Endothelial cell of hepatic sinusoid (primary cell): ENCODE measurements around the gene DHRSX.
"Not testable (repeated sequence)": the region's sequence is repeated elsewhere in the genome, so short reads cannot be mapped to it uniquely, and the experiment has no call there.

Experiments used
- in situ Hi-C: cut with HindIII; loops from 2 replicates; pipeline ENCODE4 v1.10.0; 2017; ENCODE audit warnings: low sequenced_read_pairs

Gene DHRSX, protein sequence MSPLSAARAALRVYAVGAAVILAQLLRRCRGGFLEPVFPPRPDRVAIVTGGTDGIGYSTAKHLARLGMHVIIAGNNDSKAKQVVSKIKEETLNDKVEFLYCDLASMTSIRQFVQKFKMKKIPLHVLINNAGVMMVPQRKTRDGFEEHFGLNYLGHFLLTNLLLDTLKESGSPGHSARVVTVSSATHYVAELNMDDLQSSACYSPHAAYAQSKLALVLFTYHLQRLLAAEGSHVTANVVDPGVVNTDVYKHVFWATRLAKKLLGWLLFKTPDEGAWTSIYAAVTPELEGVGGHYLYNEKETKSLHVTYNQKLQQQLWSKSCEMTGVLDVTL

DNA sequence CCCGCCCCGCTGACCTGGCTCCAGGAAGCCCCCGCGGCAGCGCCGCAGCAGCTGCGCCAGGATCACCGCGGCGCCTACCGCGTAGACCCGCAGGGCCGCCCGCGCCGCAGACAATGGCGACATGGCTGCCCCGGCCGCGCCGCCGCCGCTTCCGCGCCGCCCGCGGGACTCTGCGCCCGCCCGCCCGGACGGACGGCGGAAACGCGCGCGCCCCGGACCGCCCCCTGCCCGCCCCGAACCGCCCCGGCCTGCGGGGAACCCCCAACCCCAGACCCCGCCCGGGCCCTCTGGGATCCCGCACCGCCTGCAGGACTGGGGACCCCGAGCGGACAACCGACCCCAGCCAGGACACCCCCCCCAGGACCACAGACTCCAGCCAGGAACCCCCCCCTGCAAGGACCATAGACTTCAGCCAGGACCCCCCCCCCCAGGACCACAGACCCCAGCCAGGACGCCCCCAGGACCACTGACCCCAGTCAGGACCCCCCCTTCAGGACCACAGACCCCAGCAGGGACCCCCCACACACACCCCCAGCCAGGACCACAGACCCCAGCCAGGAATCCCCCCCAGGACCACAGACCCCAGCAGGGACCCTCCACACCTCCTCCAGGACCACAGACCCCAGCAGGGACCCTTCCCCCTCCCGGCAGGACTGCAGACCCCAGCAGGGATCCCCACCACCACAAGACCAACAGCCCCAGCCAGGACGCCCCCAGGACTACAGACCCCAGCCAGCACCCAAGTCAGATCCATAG lies at the start of gene DHRSX, which contains the start of gene ZBED1:
Gene DHRSX, minus strand, starts transcription at position 174 of the 756 bp plus-strand sequence. Its CDS starts 51 bp downstream, at position 123.
Gene ZBED1, minus strand, starts transcription at position 174 of the 756 bp plus-strand sequence. CDS start 10,257 bp downstream, outside the sequence.
- in situ Hi-C loops, result no loop called here

DNA sequence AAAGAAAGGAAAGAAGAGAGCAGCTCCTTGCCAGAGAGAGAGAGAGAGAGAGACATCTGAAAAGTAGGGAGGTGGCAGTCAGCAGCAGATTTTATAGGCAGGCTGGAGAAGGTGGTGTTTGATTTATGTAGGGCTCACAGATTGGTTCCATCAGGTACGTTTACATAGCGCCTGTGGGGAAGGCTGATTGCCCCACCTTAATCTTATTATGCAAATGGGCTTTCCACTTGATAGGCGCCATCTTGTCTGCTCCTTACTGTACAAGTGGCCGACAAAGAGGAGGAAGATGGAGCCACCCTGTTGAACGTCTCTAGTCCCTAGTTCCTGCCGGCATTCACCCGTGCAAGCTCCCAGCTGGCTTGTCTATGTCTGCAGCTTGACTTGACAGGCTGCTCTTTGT lies 49.1 kb upstream of the DHRSX start:
- in situ Hi-C loops, result no loop called here

DNA sequence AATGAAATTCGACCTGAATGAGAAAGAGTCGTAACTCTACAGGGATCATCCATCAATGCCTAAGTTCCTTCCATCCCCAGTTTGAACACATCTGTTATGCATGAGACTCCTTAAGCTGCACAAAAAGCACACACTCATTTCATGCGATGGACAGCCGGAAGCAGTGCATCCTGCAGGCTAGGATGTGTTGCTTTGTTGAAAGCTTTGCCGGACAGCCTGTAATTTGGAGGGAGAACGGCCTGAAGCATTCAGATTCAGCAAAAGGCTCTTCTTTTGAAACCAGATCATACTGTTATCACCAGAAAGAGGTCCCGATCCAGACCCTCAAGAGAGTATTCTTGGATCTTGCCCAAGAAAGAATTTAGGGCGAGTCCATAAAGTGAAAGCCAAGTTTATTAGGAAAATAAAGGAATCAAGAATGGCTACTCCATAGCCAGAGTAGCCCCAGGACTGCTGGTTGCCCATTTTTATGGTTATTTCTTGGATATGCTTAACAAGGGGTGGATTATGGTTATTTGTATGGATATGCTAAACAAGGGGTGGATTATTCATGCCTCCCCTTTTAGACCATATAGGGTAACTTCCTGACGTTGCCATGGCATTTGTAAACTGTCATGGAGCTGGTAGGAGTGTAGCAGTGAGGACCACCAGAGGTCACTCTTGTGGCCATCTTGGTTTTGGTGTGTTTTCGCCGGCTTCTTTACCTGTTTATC lies 48.1 kb upstream of the DHRSX start:
- in situ Hi-C loops, result no loop called here

DNA sequence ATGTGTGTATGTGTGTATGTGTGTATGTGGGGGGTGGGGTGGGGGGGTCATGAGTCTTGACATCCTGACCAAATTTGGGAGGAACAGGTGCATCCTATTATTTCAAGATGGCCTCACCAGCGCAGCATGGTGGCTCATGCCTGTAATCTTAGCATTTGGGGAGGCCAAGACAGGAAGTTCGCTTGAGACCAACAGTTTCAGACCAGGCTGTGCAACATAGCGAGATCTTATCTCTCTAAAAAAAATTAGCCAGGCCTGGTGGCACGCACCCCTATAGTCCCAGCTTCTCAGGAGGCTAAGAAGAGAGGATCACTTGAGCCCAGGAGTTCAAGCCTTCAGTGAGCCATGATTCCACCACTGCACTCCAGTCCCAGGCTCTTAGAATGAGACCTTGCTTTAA lies 47.0 kb upstream of the DHRSX start:
- in situ Hi-C loops, result no loop called here

DNA sequence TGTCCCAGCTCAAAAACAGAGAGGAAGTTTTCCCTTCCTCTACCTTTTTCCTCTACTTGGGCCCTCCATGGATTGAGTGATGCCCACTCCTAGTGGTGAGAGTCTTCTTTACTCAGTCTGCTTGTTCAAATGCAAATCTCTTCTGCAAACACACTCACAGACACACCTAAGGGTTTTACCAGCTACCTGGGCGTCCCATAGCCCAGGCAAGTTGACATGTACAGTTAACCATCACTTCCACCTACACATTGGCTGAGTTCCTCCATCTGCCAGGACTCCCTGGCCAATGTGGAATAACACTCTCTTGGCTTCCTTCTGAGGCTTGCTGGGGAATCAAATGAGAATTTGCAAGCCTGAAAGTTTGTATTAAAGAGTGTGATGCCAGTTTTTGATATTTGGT lies 45.7 kb upstream of the DHRSX start:
- in situ Hi-C loops, result no loop called here

DNA sequence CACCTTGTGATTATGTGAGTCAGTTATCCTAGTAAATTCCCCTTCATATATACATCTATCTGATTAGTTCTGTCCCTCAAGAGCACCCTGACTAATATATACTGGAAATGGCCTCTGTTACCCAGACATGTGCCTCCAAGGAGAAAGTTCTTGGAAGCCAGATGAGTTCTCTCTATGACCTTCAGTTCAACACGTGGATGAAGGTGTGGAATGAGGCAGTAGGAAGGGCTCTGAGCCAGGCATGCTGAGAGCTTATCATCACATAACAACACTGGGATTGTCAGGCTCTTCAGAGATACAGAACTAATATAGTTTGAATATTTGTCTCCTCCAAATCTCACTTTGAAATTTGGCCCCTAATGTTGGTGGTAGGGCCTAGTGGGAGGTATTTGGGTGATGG lies 44.4 kb upstream of the DHRSX start:
- in situ Hi-C loops, result no loop called here

DNA sequence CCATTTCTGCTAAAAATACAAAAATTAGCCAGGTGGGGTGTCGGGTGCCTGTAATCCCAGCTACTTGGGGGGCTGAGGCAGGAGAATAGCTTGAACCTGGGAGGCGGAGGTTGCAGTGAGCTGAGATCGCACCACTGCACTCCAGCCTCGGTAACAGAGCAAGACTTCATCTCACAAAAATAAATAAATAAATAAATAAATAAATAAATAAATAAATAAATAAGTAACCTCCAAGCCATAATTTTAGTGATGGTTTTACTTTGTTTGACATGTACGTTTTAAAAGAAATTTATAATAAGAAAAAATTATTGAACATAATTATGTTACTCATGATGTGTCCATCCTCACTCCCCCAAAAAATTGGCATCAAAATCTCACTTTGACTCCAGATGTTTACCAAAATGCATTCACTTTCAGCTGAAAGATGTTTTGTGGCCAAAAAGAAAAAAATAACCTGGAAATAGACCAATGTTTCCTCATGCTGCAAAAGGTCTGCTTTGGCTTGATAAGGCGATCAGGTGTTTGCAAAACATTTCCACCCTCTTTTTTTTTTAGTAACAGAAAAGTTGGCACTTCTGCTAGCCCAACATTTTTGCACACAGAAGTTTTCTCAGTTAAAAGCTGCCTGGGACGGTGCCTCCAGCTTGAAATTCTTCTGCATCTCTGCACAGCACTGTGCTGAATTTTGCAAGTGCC lies 42.2 kb upstream of the DHRSX start:
- in situ Hi-C loops, result no loop called here

DNA sequence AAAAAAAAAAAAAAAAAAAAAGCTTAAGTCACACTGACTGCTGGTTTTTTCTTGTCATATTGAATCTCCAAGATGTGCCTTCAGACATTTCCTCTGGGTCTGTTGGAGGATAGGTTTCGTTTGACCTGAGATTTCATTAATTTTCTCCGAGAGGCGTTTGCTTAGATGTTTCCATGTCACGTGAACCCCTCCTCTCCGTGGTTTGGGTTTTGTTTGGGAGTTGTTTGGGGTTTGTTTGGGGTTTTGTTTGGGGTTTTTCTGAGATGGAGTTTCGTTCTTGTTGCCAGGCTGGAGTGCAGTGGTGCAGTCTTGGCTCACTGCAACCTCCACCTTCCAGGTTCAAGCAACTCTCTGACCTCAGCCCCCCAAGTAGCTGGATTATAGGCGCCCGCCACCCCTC lies 40.8 kb upstream of the DHRSX start:
- in situ Hi-C loops, result no loop called here

DNA sequence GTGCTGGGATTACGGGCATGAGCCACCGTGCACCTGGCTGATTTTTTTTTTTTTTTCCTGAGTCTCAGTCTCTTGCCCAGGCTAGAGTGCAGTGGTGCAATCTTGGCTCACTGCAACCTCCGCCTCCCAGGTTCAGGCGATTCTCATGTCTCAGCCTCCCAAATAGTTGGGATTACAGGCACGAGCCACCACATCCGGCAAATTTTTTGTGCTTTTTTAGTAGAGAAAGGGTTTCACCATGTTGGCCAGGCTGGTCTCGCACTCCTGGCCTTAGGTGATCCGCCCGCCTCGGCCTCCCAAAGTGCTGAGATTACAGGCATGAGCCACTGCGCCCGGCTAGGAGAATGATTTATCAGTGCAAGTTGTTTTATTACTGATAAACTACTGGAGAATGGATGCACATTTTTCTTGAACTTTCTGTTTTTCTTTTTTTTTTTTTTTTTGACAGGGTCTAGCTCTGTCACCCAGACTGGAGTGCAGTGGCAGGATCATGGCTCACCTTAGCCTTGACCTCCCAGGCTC lies 39.7 kb upstream of the DHRSX start:
- in situ Hi-C loops, result no loop called here

DNA sequence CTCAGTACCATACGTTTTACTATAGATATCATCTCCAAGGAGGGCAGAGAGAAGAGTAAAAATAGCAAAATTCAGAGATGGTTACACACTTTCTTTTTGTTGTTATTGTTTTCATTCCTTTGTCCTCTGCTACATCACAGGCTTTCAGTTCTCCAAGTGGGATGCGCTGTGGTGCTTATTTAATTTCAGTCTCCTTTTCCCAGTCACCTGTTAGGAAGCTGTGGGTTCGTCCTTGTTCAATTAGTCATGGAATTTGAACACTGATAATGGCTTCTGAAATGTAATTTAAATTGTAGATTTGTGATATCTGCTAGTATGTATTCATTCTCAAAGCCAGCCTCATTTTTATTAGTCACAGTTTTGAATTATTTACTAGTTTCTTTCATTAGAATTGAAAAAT lies 38.8 kb upstream of the DHRSX start:
- in situ Hi-C loops, result no loop called here

DNA sequence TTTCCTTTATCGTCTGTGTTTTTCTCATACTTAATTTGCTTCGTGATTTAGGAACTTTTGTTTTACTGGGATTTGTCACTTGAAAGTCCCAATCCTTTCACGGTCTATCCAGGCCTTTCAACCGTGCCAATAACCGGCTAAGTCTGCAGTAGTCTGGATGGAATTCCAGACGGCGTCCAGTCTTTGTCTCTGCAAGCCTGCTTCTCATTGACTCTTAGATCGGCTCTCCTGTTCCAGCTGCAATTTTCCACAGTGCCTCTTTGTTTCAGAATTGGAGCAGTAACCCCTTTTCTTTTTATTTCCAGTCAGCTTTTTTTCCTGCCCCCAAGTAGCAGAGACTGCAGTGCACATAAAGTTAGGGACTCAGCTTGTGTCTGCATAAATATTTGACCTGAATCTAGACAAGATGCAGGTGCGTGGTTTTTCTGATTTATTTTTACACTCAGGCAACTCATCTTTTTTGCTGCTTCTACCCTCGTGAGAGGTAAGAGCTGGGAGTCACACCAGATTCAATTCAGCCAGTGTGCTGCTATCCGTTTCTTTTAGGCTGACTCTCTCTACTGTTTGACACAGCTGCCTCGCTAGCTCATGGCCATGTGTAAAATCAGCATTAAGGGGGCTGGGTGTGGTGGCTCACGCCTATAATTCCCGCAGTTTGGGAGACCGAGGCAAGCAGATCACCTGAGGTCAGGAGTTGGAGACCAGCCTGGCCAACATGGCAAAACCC lies 37.4 kb upstream of the DHRSX start:
- in situ Hi-C loops, result no loop called here

DNA sequence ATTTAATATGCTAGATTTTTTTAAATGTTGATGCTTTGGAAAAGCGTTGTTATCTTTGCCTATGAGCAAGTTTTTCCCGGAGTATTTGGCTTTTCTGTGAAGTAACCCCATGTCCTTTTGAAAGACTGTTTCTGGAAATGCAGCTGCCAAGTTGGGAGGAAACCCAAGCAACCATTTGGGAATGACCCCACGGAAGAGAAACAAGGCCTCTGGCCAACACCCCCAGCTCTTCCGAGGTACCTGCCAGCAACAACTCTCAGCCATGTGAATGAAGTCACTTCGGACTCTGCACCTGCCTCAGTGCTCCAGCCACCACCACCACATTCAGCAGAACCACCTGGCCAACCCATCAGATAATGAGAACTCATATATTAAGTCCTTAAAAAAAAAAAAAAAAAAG lies 36.2 kb upstream of the DHRSX start:
- in situ Hi-C loops, result no loop called here

DNA sequence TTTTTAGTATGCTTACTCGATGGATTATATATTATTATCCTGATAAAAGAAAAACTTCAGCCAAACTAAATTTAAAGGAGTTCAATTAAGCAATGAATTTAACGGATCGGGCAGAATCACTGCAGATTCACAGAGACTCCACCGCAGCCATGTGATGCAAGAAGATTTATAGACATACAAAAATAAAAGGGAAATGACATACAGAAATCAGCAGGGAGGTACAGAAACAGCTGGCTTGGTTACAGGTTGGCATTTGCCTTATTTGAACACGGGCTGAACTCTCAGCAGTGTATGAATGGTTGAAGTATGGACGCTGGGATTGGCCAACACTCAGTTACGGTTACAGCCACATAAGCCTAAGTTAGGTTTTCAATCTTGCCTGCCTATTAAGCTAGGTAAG lies 35.4 kb upstream of the DHRSX start:
- in situ Hi-C loops, result no loop called here

DNA sequence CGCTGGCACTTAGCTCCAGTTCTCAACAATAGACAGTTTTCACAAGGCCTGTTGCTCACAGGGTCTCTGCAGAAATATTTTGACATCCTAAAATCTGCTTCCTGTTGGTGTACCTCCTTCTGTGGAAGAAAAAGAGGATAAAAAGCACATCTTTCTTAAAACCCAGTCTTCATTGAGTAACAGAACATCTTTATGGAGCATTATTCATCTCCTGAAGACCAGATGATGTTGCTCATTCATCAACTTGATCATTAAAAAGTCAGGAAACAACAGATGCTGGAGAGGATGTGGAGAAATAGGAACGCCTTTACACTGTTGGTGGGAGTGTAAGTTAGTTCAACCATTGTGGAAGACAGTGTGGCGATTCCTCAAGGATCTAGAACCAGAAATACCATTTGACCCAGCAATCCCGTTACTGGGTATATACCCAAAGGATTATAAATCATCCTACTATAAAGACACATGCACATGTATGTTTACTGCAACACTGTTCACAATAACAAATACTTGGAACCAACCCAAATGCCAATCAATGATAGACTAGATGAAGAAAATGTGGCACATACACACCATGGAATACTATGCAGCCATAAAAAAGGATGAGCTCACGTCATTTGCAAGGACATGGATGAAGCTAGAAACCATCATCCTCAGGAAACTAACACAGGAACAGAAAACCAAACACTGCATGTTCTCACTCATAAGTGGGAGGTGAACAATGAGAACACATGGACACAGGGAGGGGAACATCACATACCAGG lies 33.7 kb upstream of the DHRSX start:
- in situ Hi-C loops, result not testable (repeated sequence)

DNA sequence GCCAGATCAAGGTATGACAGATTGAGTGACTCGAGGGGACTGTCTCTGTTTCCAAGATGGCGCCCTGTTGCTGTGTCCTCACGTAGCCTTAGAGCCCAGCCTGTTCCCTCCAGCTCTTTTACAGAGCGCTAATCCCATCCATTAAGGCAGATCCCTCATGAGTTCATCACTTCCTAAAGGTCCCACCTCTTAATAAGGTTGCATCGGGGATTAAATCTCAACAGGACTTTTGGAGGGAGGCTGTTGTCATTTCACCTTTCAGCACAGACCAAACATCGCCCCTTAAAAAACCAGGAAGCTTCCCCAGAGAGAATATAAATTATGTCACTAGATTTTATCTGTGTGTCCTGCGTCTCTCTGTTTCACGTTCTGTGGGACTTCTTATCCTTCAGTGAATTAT lies 32.6 kb upstream of the DHRSX start:
- in situ Hi-C loops, result no loop called here

DNA sequence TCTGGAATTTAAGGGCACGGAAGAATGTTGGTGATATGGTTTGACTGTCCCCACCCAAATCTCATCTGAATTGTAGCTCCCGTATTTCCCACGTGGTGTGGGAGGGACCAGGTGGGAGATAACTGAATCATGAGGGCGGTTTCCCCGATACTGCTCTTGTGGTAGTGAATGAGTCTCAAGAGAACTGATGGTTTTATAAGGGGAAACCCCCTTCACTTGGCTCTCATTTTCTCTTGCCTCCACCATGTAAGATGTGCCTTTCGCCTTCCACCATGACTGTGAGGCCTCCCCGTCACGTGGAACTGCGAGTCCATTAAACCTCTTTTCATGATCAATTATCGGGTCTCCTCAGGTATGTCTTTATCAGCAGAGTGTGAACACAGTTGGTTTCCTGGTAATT lies 25.6 kb upstream of the DHRSX start:
- in situ Hi-C loops, result no loop called here

DNA sequence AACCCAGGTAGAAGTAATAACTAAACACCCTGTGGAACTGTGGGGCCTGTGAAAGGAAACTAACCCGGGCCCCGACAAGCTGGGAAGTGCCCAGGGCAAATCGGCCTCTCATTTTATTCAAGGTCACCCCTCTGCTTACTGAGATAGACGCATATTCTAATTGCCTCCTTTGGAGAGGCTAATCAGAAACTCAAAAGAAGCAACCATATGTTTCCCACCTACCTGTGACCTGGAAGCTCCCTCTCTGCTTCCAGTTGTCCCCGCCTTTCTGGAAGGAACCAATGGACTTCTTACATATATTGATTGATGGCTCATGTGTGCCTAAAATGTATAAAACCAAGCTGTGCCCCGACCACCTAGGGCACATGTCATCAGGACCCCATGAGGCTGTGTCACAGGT lies 23.1 kb upstream of the DHRSX start:
- in situ Hi-C loops, result no loop called here

DNA sequence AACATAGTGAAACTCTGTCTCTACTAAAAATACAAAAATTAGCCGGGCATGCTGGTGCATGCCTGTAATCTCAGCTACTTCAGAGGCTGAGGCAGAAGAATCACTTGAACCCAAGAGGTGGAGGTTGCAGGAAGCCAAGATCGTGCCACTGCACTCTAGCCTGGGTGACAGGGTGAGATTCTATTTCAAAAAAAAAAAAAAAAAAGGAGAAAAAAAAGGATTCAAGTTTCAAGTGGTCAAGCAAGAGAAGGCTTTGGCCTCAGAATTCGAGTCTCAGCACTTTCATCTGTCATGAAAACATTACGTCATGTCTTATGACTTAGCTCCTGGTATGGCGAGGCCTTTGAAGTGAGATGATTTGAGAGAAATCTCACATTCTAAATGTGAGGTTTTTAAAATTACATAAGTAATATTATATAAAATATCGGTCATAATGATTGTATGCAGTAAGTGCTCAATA lies 21.2 kb upstream of the DHRSX start:
- in situ Hi-C loops, result no loop called here
